Measurements from ENCODE around the gene FAM200B.

FAM200B gene

DNA sequence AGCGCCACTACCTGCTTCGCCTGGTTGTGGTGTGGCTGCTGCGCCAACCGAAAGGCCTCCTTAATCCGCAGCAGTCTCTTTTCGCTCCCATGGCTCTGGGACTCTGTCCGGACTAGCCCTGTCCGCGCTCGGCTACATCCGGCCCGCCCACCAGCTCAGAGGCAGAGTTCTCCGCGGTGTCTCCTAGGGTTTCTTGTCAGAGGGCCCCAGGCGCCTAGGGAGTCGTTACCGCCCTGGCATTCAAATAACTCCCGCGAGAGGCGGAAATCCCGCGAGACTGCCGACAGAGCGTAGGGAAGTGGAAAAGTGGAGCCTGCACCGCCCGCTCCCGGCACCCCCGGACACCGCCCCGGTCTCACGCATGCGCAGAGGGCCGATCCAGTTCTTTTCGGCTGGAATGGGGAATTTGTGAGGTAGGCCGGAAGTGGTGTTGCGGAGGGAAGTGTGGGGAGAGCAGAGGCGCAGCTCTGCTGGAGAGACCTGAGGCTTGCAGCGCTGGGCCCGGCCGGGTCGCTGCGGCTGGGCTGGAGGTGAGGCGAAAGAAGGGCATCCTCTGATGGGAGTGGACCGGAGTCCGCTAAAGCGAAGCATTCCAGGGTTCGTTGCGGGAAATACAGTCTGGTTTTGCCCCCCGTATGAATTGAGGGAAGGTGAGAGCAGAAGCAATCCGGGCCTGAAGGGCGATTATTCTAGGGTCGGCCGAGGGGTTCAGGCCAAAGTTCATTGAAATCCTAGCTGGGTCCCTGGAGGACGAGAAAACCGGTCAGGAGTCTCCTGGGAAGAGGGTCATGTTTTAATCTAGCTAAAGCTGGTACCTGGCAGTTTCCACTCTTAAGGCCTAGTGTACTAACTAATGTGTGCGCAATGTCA, at the start of gene FAM200B:
TSS of gene FAM200B (plus strand) at position 456 of the 870 bp plus-strand sequence. CDS start 5,151 bp downstream, outside the sequence.
- DNase-seq: peak; percentile 96 to 98

DNA sequence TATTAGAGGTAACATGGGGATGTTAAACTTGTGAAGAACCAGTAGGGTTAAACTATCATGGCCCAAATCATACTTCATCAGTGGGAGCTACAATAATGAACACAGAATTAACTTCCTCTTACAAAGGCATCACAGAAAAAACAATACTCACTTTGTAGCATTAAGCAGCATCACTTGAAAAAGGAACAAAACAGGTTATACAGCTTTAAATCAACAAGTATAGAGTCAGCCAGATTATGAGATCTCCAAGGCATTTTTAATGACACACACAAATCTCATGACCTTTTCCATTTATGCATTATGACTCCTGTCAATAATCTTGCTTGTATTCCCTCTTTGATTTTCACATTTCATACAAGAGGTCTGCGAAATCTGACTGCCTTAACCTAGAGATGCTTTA, 44.8 kb upstream of the FAM200B start:
- DNase-seq: no peak

DNA sequence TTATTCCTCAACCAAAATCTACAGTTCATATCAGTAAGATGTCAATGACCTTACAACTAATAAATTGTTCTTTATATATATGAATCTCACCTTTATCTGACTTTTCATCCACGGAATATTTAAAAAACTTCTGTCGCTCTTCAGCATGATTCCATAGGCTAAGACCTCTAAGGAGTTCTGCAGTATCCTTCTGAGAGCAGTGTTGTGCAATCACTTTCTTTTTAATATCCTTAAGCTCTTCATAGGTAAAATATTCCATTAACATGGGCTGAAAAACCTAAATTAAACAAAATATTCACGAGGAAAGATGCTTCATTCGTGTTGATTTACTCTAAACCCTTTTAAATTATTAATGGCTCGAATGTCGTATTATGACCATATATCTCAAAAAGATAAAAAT, 43.2 kb upstream of the FAM200B start:
- DNase-seq: no peak

DNA sequence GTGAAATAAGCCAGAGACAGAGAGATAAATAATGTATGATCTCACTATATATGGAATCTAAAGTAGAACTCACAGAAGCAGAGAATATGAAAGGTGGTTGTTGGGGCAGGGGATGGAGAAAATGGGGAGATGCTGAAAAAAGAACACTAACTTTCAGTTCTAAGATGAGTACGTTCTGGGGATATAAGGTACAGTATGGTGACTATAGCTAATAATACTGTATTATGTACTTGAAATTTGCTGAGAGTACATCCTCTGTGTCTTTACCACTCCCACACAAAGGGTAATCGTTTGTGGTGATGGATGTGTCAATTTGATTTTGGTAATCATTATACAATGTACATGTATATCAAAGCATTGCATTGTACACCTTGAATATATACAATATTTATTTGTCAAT, 33.0 kb upstream of the FAM200B start:
- no peak for DNase-seq

DNA sequence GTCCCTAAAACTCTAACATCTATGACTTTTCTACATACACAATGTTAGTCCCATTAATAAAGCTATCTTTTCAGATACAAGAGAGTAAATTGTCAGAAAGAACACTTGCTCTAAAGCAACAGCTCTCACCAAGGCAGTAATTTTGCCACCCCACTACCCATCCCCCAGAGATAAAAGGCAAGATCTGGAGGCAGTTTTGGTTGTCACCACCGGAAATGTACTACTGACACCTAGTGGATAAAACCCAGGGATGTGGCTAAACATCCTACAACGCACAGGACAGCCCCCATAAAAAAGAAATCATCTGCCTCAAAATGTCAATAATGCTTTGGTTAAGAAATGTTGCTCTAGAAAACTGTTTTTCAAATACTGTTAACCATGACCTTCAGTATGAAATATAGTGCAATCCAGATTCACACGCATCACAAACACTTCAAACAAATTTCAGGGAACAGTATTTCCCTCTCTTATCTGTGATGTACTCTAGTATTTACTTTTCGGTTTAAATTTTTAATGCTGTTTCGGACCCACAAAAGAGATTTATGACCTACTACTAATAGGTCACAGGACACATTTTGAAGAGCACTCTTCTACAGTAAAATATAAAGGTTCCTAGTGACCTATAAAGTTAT, 31.6 kb upstream of the FAM200B start:
- peak; percentile 37 to 40 for DNase-seq

DNA sequence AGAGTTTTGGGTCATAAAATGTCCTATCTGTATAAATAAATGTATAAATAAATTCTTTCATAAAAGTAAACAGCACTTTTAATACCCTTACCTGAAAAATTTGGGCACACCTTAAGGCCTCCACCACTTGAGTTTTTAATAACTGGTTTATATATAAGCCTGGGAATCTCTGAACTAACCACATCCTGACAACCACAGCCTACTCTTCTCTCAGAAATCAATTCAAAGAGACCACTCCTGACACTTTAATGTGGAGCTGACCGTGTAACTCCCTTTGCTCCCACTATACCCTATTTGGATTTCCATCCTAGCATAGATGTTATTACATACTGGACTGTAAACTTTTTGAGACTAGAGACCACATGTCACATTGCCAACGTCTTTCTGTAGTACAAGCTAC, 30.0 kb upstream of the FAM200B start:
- no peak for DNase-seq

DNA sequence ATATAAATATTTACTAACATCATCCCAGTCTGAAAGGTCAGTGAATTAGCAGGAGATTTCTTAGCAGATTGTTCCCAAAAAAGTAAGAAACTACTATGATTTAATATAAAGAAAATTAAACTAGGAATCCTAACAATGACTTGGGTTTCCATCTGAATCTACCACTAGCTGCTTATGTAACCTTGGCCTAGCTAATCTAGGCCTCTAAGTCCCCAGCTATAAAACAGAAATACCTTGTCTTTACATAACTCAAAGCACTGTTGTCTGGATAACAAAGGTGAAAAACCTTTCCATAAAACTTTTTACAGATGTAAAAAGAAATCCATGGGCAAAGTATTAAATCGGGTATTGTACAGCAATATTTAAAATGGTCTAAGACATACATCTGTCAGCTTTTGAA, 29.4 kb upstream of the FAM200B start:
- DNase-seq: no peak

DNA sequence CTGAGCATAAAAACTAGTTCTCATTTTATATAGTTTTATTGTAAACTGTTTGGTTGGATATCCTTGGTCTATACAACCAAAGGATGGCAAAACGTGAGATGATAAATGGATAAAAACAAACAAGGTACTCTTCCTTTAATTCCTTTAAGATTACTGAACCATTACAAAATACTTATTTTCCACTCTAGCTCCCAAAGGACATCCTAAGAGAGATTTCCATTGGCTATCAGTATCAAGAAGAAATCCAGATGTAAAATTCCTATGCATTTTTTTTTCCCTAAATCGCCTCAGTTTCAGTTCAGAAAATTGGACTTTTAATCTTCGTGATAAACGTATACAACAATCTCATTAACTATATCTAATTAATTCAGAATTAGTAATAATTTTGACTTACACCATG, 28.8 kb upstream of the FAM200B start:
- DNase-seq: no peak

DNA sequence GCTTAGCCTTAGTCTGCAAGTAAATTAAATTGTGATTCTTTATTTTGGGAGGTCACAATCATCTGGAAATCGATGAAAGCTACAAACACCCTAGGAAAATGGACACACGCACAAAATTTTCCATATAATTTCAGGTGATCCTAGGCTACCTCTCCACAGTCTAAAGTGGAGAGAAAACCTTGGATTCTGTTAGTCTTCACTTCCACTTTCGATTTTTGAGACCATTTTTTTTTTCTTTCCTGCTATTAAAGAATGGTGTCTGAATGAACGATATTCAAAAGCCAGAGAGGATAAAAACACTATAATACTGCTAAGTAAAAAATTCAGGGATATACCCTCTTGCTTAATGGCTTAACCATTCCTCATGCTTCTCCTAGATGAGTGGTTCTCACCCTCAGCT, 28.2 kb upstream of the FAM200B start:
- DNase-seq: no peak

DNA sequence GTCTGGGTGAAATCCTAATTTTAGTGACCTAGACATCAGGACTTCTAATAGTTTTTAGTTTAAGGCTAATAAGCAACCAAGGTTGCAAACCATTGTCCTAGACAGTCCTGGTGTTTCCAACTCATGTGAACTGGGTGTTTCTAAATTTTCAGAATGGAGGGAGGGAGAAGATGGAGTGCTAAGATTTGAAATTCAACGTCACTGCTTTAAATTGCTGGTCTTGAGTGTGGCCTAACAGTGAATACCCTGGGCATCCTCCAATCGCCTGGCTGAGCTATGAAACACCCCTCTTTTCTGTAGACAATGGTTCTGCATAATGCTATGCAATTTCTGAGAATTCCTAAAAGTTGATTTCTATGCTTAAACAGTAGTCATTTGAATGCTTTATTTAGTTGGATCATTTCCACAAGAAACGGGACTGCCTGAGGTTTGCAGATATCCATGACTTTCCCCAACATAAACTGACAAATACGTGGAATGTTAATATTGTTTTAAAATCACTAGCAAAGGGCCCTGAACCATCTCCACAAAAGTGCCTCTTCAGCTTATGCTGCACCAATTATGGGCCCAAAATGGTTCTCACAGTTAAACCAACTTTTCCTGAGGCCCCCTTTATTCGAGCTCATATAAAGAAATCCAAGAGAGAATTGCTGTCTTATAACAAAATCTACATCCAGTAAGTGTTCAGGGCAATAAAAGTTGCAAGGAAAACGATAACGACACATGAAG, 27.6 kb upstream of the FAM200B start:
- no peak for DNase-seq

DNA sequence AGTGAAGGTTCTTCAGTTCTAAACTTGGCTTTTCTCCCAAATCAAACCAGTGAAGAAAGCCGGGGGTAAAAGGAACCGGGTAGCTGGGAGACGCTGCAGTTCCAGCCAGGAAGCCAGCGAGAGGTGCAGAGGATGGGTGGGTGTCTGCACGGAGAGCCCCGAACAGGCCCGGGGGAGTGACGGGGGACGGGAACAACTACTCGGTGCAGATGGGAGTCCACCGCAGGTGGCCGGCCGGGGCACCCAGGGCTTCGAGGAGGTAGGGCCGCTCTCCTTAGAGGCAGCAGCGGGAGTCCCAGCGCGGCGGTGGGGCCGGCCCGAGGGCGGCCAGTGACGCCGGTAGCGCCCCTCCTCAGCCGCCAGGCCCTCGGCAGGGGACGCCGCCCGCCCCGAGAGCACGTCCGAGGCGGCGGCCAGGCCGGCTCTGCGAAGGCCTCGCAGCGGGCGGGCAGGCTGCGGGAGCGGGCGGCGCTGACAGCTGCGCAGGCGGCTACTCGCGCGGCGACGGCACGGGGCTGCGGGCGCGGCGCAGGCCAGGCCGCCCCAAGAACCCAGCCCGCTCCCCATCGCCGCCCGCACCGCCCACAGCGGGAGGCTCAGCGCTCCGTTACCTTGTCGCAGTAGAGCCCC, 26.9 kb upstream of the FAM200B start:
- peak; percentile 5 to 25 for DNase-seq

DNA sequence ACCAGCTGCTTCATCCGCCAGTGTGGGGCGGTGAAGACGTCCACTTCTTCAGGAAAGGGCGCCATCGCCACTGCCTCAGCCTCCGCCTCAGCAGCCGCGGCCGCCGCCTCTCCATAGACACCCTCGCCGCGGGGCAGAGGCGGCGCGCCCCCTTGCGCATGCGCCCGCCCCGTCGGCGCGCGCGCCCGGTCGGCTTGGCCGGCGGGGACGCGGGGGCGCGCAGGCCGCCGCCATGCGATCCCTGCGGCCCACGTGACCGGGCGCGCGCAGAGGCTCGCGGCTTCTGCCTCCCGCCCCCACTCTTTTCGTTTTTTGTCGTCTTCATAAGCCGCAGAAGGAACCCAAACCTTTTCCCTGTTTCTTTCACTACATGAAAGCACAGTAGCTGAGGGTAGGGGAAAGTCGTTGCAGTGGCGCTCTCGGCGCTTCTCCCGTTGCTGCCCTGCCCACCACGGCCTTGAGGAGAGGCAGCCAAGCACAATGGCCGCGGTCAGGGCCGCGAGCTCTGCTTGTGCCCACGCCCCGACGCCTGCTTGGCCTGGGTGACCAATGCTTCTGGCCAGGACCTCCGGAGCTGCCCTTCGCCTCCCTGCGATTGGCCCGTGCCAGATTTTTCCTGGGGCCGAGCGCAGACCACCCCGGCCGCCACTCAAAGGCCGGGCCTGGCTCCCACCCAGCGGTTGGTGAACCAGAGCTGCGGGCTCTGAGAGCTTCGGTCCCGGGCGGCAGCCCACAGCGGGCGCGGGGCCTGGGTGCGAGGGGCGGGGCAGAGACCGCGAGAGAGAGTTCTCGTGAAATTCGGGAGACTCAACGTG, 26.2 kb upstream of the FAM200B start, which contains the start of gene FBXL5:
TSS of gene FBXL5 (minus strand) at position 135 of the 815 bp plus-strand sequence. CDS start at position 65, 70 bp downstream.
- peak; percentile 62 to 71 for DNase-seq

DNA sequence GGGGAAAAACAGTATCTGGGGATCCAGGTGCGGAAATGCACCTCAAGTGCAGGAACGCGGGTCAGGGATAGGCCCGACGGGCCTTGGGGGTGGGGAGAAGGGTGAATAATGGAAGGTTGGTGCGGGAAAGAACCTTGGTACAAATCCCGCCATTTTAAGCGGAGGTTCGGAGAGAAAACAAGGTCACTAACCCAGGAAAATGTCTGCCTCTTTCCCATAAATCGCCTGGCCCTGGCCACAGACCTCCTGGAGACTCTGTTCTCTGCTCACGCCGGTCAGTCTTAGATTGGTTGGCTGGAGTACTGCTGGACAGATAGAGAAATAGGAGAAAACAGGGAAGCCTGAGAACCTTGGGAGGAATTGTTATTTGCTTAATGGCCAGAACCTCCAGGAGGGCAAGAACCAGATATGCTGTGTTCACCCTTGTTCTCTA, 25.6 kb upstream of the FAM200B start:
- no peak for DNase-seq

DNA sequence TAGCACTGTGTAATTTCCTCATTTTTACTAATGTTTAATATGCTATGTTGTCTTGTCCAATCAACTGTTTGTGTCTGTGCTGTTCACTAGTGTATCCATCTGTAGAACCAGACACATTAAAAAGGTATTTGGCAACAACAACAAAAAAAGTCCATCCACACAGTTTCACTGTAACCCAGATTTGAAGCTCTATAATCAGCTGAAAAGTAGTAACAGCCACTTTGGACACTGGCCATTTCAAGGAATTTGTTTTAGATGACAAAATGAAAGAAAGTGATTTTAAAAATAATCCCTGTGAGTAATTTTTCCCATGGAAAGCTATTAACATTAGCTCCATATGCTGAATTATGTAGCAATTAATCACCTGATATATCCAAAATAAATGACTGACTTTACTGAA, 24.3 kb upstream of the FAM200B start:
- no peak for DNase-seq

DNA sequence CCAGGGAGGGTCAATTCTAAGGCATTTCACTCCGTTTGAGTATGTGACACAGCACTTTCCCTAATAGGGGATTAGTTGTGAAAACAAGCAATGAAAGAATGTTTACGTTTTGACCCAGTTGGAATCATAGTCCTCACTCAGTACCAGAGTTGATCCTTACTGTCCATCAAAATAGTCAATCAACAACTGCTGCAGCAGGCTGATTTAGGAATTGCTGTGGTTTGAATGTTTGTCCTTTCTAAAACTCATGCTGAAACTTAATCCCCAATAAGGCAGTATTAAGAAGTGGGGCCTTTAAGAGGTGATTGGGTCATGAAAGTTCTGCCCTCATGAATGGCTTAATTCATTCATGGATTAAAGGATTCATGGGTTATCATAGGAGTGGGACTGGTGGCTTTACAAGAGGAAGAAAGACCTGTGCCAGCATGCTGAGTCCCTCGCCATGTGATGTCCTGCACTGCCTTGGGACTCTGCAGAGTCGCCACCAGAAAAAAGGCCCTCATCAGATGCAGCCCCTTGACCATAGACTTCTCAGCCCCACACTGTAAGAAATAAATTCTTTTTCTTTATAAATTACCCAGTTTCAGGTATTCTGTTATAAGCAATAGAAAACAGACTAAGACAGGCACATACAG, 23.4 kb upstream of the FAM200B start:
- no peak for DNase-seq

DNA sequence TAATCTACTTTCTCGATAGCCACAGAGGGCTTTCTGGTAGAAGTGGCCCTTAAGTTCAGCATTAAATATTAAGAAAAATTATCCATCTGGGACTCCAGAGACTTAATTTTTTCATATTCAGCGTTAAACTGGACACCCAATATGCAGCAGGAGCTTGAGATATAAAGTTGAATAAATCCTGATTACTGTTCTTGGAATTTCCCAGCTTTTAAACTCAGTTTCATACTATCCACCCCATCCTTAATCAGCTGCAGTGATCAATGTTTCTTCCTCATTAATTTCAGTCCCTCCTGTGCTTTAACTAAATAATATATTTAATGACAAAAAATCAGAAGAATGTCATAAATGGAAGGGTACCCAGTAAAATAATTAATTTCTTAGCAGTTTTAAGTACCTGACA, 22.8 kb upstream of the FAM200B start:
- DNase-seq: no peak

DNA sequence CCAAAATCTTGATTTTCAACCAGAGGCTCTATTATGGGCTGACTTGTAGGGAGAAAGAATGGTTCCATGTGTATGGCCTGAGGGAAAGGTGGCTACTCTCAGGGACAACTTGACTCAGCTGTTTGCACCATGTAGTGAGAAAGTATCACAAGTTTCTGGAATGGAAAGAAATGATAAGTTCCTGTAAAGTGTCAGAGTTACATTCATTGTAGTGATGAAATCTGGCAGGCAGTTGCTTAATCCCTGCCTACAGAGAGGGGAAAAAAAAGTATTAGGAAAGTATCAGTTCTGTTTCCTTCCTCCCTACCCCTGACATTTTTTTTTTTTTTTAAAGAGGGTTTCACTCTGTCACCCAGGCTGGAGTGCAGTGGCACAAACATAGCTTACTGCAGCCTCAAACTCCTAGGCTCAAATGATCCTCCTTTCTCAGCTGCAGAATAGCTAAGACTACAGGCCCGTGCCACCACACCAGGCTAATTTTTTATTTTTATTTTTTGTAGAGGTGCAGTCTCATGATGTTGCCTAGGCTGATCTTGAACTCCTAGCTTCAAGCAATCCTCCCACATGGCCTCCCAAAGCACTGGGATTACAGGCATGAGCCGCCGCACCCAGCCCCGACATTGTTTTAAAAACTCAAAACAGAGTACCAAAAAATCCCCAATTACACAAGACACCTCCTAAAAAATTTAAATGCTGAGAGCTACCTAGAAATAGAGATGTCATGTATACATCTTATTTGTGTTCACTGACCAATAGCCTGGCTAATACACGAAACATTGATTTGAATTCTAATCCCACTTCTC, 21.7 kb upstream of the FAM200B start:
- DNase-seq: no peak

DNA sequence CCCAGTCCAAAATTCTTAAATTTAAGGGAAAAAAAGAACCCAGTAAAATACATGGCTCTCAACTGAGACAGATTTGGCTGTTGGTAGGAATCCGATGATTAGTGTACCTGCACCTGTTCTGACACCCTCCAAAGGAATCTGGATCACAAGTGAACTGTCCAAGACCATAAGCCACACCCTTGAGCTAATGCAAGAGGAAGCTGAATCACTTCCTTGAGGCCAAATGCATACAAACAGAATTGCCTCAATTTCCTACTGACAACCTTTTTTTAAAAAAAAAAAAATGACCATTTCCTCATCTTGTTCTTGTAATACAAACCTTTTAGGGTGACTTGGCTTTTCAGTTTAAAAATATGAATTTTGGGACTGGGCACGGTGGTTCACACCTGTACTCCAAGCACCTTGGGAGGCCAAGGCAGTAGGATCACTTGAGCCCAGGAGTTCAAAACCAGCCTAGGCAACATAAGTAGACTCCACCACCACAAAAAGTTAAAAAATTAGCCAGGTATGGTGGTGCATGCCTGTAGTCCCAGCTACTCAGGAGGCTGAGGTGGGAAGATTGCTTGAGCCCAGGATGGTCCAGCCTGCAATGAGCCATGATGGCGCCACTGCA, 15.8 kb upstream of the FAM200B start:
- no peak for DNase-seq

DNA sequence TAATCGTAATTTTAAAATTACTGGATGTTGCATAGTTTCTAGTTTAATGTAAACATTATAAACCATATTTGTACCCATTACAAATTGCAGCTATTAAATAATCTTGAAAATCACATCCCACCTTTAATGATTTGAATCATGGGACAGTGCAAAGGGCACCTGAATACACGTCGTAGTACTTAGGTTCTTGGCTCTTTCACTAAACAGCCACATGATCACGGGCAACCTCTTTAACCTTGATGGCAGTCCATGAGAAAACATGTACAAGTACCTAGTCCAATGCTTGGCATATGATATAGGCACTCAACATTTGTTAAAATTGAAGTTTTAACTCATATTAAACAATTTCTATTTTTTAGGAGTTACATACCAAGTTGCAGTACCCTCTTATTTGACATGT, 14.6 kb upstream of the FAM200B start:
- DNase-seq: no peak
